ENCODE results near the gene VAV3. TPM values are rescaled to one million over a fixed set of nuclear protein-coding genes. Genes with fewer than 3 reads are reported as not detected.

Gene VAV3
- total and polyA plus RNA-seq, 4 experiments from 2014 or later, result 0.43 to 2.9 (median 1.8) TPM

DNA sequence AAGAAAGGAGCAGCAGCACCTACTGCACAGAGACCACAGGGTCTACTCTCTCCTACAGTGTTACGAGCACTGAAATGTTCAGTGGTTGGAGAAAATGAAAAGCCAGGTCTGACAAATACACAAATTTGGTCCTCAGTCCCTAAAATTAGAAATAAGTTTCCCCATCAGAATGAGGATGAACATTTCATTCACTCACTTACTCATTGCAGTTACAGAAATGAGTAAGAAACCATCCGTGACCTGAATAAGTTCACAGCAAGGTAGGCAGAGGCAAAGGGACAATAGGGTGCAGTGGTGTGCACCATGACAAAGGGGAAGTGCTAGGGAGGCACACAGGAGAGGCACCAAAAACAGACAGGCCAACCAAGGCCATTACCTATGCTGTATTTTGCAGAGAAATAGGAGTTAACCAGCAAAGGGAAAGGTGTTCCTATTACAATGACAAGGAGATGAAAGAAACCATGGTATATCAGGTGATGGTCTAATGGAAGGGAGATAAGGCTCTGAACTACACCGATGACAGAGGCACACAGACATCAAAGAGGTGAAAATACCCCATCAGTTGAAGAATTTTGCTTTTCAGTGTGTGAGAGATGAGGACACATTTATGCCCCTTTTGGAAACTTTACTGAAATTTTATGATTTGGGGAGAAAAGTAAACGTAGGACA lies 29.4 kb downstream of the VAV3 start:
- no peaks in the 10 kb centered on the region for H3K36me3 Mint-ChIP-seq
- Histone ChIP-seq H3K9me3 (ENCODE audit: control insufficient read depth in 1 of 2, low read length in 2 of 2) (no peaks in the 10 kb centered on the region), H3K4me1 (ENCODE audit: insufficient read depth, low read length) (peaks cover 28% of the 10 kb centered on the region), H3K27ac (ENCODE audit: low read depth, low read length) (no peak overlapping the region), H3K4me3 (ENCODE audit: low read length in 2 of 2) (no peak overlapping the region), H3K36me3 (ENCODE audit: insufficient read depth, low read length) (no peaks in the 10 kb centered on the region), H3K27me3 (ENCODE audit: insufficient read depth, low read length) (no peaks in the 10 kb centered on the region)
- peak overlapping the region in 4 of 7 donors; percentile 0 to 52 (median 18) for H3K27ac Mint-ChIP-seq
- H3K4me1 Mint-ChIP-seq, result peaks cover 25 to 31% (median 30%) of the 10 kb centered on the region in 4 donors
- ChIA-PET CTCF (ENCODE audit: partially characterized antibody) (interaction anchor here (1.8 kb wide), 1 partner anchor 28 kb away, joined by 4 read pairs; no protein-coding TSS in a partner anchor), POLR2A (ENCODE audit: partially characterized antibody) (no interaction called here)
- intact Hi-C loops (cut with micrococcal nuclease), result no loop called here
- H3K27me3 Mint-ChIP-seq, result no peaks in the 10 kb centered on the region
- peak overlapping the region in 4 of 8 donors; percentile 60 to 80 (median 70) for H3K4me3 Mint-ChIP-seq
- peak in 1 of 5 donors; percentile 6 for DNase-seq
- H3K9me3 Mint-ChIP-seq, result peaks cover 0 to 2% (median 0%) of the 10 kb centered on the region in 8 donors

- peak overlapping the region; percentile 60 to 83 (median 78) for H3K4me3 Mint-ChIP-seq
- DNase-seq, result no peak
- Histone ChIP-seq H3K36me3 (ENCODE audit: insufficient read depth, low read length) (no peaks in the 10 kb centered on the region), H3K9me3 (ENCODE audit: control insufficient read depth in 1 of 2, low read length in 2 of 2) (no peaks in the 10 kb centered on the region), H3K4me3 (ENCODE audit: low read length in 2 of 2) (no peak overlapping the region), H3K4me1 (ENCODE audit: insufficient read depth, low read length) (peaks cover 28% of the 10 kb centered on the region), H3K27ac (ENCODE audit: low read depth, low read length) (no peak overlapping the region), H3K27me3 (ENCODE audit: insufficient read depth, low read length) (no peaks in the 10 kb centered on the region)
- CTCF ChIA-PET (ENCODE audit: partially characterized antibody), result interaction anchor here (1.8 kb wide), 1 partner anchor 29 kb away, joined by 4 read pairs; no protein-coding TSS in a partner anchor
- peaks cover 0 to 1% of the 10 kb centered on the region in 2 donors for H3K27me3 Mint-ChIP-seq
- POLR2A ChIA-PET (ENCODE audit: partially characterized antibody), result interaction anchor here (1.0 kb wide), 1 partner anchor 30 kb away, joined by 5 read pairs; the partner anchor contains the start of gene VAV3
- H3K27ac Mint-ChIP-seq, result peak overlapping the region in 3 of 7 donors; percentile 13 to 78 (median 32)
- no peaks in the 10 kb centered on the region for H3K36me3 Mint-ChIP-seq
- peaks cover 0 to 2% (median 0%) of the 10 kb centered on the region in 8 donors for H3K9me3 Mint-ChIP-seq
- intact Hi-C loops (cut with micrococcal nuclease), result no loop called here
- H3K4me1 Mint-ChIP-seq, result peaks cover 25 to 31% (median 28%) of the 10 kb centered on the region in 4 donors
Measured at GRCh38 chr1:107934578-107934977, 30.4 kb downstream of the VAV3 start.

- H3K9me3 Mint-ChIP-seq, result no peaks in the 10 kb centered on the region
- Histone ChIP-seq H3K27me3 (ENCODE audit: insufficient read depth, low read length) (no peaks in the 10 kb centered on the region), H3K36me3 (ENCODE audit: insufficient read depth, low read length) (no peaks in the 10 kb centered on the region), H3K9me3 (ENCODE audit: control insufficient read depth in 1 of 2, low read length in 2 of 2) (no peaks in the 10 kb centered on the region), H3K4me3 (ENCODE audit: low read length in 2 of 2) (no peak overlapping the region), H3K4me1 (ENCODE audit: insufficient read depth, low read length) (peaks cover 28% of the 10 kb centered on the region), H3K27ac (ENCODE audit: low read depth, low read length) (no peak overlapping the region)
- H3K36me3 Mint-ChIP-seq, result no peaks in the 10 kb centered on the region
- intact Hi-C loops (cut with micrococcal nuclease), result no loop called here
- H3K27ac Mint-ChIP-seq, result no peak overlapping the region
- H3K4me1 Mint-ChIP-seq, result peaks cover 25 to 31% (median 28%) of the 10 kb centered on the region in 4 donors
- H3K27me3 Mint-ChIP-seq, result peaks cover 0 to 2% of the 10 kb centered on the region in 2 donors
- ChIA-PET POLR2A (ENCODE audit: partially characterized antibody) (interaction anchor here (0.6 kb wide), 1 partner anchor 93 kb away, joined by 4 read pairs; no protein-coding TSS in a partner anchor), CTCF (ENCODE audit: partially characterized antibody) (interaction anchor here (1.1 to 1.8 kb wide), 2 partner anchors 30 to 151 kb away, joined by 4 read pairs; no protein-coding TSS in a partner anchor)
- DNase-seq, result no peak
- H3K4me3 Mint-ChIP-seq, result no peak overlapping the region
Measured at GRCh38 chr1:107933736-107934135, 31.2 kb downstream of the VAV3 start.

DNA sequence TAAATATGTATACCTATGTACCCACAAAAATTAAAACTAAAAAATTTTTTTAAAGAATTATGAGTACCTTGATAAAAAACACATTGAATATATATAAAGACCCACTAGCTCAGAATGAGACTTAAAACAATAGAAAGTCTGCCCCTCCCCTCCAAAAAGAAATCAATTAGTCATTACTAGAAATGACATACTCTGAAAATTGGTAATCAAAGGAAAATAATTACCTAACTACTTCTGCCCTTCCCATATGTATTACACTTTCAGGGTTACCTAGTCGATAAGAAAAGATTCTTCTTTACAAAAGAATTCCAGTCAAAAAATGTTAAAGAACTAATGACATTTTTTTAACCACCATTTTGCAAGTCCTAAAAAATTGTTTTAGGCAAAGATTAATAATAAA lies 34.7 kb downstream of the VAV3 start:
- intact Hi-C loops (cut with micrococcal nuclease), result no loop called here
- H3K27ac Mint-ChIP-seq, result no peak overlapping the region

DNA sequence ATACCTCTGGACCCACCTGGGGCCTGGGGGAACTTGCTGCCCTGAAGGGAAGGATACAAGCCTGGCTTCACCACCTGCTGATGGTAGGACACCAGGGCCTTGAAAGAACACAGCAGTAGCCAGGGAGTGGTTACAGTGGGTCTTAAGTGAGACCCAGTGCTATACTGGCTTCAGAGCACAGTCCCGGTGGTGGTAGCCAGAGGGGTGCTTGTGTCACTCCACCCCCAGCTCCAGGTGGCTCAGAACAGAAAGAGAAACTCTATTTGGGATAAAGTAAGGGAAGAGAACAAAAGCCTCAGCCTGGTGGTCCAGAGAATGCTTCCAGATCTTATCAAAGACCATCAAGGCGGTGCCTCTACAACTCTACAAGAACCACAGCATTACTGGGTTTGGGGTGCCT lies 37.2 kb downstream of the VAV3 start:
- POLR2A ChIA-PET (ENCODE audit: partially characterized antibody), result no interaction called here
- CTCF ChIA-PET (ENCODE audit: partially characterized antibody), result no interaction called here
- Mint-ChIP-seq H3K9me3 (no peaks in the 10 kb centered on the region), H3K27ac (no peak overlapping the region), H3K4me1 (peaks cover 0 to 1% (median 0%) of the 10 kb centered on the region in 4 donors), H3K36me3 (no peaks in the 10 kb centered on the region), H3K27me3 (peaks cover 0 to 4% of the 10 kb centered on the region in 2 donors), H3K4me3 (no peak overlapping the region)
- no peaks in the 10 kb centered on the region for H3K27me3 ChIP-seq (ENCODE audit: insufficient read depth, low read length)
- no peak overlapping the region for H3K27ac ChIP-seq (ENCODE audit: low read depth, low read length)
- intact Hi-C loops (cut with micrococcal nuclease), result no loop called here
- H3K4me3 ChIP-seq (ENCODE audit: low read length in 2 of 2), result no peak overlapping the region
- H3K9me3 ChIP-seq (ENCODE audit: control insufficient read depth in 1 of 2, low read length in 2 of 2), result no peaks in the 10 kb centered on the region
- H3K36me3 ChIP-seq (ENCODE audit: insufficient read depth, low read length), result no peaks in the 10 kb centered on the region
- no peak for DNase-seq
- H3K4me1 ChIP-seq (ENCODE audit: insufficient read depth, low read length), result no peaks in the 10 kb centered on the region

More for the DNA sequence above, 34.7 kb downstream of the VAV3 start:
- no peaks in the 10 kb centered on the region for H3K36me3 ChIP-seq (ENCODE audit: insufficient read depth, low read length)
- ChIA-PET POLR2A (ENCODE audit: partially characterized antibody) (no interaction called here), CTCF (ENCODE audit: partially characterized antibody) (interaction anchor here (1.2 kb wide), 1 partner anchor 12 kb away, joined by 3 read pairs; no protein-coding TSS in a partner anchor)
- Mint-ChIP-seq H3K4me3 (no peak overlapping the region), H3K9me3 (no peaks in the 10 kb centered on the region), H3K27me3 (peaks cover 0 to 4% of the 10 kb centered on the region in 2 donors), H3K36me3 (no peaks in the 10 kb centered on the region), H3K4me1 (peaks cover 9 to 12% (median 10%) of the 10 kb centered on the region in 4 donors)
- no peak overlapping the region for H3K4me3 ChIP-seq (ENCODE audit: low read length in 2 of 2)
- no peaks in the 10 kb centered on the region for H3K9me3 ChIP-seq (ENCODE audit: control insufficient read depth in 1 of 2, low read length in 2 of 2)
- DNase-seq, result no peak
- H3K27ac ChIP-seq (ENCODE audit: low read depth, low read length), result no peak overlapping the region
- peaks cover 12% of the 10 kb centered on the region for H3K4me1 ChIP-seq (ENCODE audit: insufficient read depth, low read length)
- no peaks in the 10 kb centered on the region for H3K27me3 ChIP-seq (ENCODE audit: insufficient read depth, low read length)

GRCh38 chr1:107926436-107927080 lies 38.4 kb downstream of the VAV3 start:
- Histone ChIP-seq H3K4me3 (ENCODE audit: low read length in 2 of 2) (no peak overlapping the region), H3K36me3 (ENCODE audit: insufficient read depth, low read length) (no peaks in the 10 kb centered on the region), H3K9me3 (ENCODE audit: control insufficient read depth in 1 of 2, low read length in 2 of 2) (no peaks in the 10 kb centered on the region), H3K4me1 (ENCODE audit: insufficient read depth, low read length) (no peaks in the 10 kb centered on the region), H3K27ac (ENCODE audit: low read depth, low read length) (no peak overlapping the region), H3K27me3 (ENCODE audit: insufficient read depth, low read length) (no peaks in the 10 kb centered on the region)
- no peak overlapping the region for H3K27ac Mint-ChIP-seq
- peaks cover 0 to 4% (median 0%) of the 10 kb centered on the region in 4 donors for H3K4me1 Mint-ChIP-seq
- peaks cover 0 to 4% of the 10 kb centered on the region in 2 donors for H3K27me3 Mint-ChIP-seq
- intact Hi-C loops (cut with micrococcal nuclease), result no loop called here
- H3K9me3 Mint-ChIP-seq, result no peaks in the 10 kb centered on the region
- no peak overlapping the region for H3K4me3 Mint-ChIP-seq
- H3K36me3 Mint-ChIP-seq, result no peaks in the 10 kb centered on the region
- no peak for DNase-seq
- POLR2A ChIA-PET (ENCODE audit: partially characterized antibody), result no interaction called here
- CTCF ChIA-PET (ENCODE audit: partially characterized antibody), result no interaction called here

- intact Hi-C loops (cut with micrococcal nuclease), result no loop called here
- H3K9me3 ChIP-seq (ENCODE audit: control insufficient read depth in 1 of 2, low read length in 2 of 2), result no peaks in the 10 kb centered on the region
- Mint-ChIP-seq H3K27ac (no peak overlapping the region), H3K4me3 (no peak overlapping the region), H3K36me3 (no peaks in the 10 kb centered on the region), H3K27me3 (peaks cover 0 to 4% of the 10 kb centered on the region in 2 donors), H3K9me3 (no peaks in the 10 kb centered on the region), H3K4me1 (peaks cover 0 to 5% (median 4%) of the 10 kb centered on the region in 4 donors)
- ChIA-PET POLR2A (ENCODE audit: partially characterized antibody) (no interaction called here), CTCF (ENCODE audit: partially characterized antibody) (no interaction called here)
- H3K27ac ChIP-seq (ENCODE audit: low read depth, low read length), result no peak overlapping the region
- no peak for DNase-seq
- no peaks in the 10 kb centered on the region for H3K27me3 ChIP-seq (ENCODE audit: insufficient read depth, low read length)
- peaks cover 1% of the 10 kb centered on the region for H3K4me1 ChIP-seq (ENCODE audit: insufficient read depth, low read length)
- no peaks in the 10 kb centered on the region for H3K36me3 ChIP-seq (ENCODE audit: insufficient read depth, low read length)
- H3K4me3 ChIP-seq (ENCODE audit: low read length in 2 of 2), result no peak overlapping the region
Measured at GRCh38 chr1:107925565-107925964, 39.4 kb downstream of the VAV3 start.

Measured in CD4-positive, alpha-beta memory T cell (primary cell).